Fibroblast of skin of left biceps (primary cell): ENCODE data around the gene OTX1.
"Not testable (repeated sequence)": the region's sequence is repeated elsewhere in the genome, so short reads cannot be mapped to it uniquely, and the experiment has no call there.

Experiments
- DNase-seq, 2 experiments: peaks; one replicate each; pipeline ENCODE4 v3.0.0-alpha.2; 2013; ENCODE audit warnings: low read depth in 2 of 2

Gene OTX1

DNA sequence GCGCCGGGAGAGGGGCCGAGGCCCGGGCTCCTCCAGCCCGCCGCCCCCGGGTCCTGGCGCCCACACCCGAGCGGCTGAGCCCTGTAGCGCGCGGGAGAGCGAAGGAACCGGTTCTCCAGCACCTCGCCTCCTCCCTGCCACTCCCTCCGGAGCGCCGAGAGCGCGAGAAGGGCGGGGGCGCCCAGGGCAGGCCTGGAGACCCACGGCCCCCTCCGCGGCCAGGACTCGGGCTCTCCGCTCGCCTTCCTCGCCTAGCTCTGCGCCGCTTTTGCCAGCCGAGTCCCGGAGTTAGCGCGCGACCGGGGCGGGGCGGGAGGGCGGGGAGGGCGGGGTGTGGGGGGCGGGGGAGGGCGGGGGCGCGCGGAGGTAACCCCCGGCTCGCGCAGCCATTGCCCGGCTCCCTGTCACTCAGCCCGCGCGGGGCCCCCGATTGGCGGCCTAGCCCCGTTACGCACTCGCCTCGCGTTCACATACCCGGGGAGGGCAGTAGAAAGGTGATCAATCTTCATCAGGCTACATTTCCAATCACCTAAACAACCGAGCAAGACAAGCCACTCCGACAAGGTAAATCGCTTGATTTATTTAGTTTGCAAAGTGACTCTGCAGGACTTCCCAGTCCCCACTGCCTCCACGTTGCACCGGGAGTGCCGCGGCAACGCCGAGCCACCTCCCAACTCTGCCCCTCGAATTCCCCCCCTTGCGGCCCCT, at the start of gene OTX1:
Gene OTX1, plus strand, starts transcription at position 497 of the 708 bp plus-strand sequence. CDS start 2,161 bp downstream, outside the sequence.
- DNase-seq, result no peak

DNA sequence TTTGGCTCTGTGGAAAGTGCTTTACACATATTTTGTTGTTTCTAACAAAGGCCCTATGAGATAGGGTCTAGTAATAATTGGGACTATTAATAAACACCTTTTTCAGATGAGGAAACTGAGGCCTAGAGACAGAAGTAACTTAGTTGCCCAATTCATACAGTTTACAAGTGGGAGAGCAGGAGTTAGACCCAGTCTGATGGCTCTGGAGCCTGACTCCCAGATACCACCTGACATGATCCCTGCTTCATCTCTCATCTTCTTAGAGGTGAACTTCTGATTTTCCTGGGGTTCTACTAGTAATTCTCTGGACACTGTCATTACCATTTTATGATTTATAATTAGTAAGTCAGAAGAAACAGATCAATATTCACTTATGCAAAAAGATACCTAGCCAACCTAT, 49.1 kb upstream of the OTX1 start:
- DNase-seq, result no peak

DNA sequence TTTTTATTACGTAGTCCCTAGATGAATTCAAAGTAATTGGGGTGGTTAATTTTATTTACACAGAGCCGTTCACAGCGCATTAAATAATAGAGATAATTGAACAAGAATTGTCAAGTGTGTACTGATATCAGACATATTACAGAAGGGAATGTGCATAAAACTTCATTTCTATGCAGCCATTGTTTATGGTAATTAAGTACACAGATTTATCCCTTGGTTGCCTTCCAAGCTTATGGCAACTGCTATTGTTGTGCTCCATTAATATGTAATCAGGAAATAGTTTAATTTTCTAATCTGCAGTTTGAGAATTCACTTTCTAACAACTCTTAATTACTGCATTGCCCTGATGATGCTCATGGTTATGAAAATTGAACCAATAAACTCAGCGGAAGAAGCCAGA, 47.3 kb upstream of the OTX1 start:
- DNase-seq, result no peak

DNA sequence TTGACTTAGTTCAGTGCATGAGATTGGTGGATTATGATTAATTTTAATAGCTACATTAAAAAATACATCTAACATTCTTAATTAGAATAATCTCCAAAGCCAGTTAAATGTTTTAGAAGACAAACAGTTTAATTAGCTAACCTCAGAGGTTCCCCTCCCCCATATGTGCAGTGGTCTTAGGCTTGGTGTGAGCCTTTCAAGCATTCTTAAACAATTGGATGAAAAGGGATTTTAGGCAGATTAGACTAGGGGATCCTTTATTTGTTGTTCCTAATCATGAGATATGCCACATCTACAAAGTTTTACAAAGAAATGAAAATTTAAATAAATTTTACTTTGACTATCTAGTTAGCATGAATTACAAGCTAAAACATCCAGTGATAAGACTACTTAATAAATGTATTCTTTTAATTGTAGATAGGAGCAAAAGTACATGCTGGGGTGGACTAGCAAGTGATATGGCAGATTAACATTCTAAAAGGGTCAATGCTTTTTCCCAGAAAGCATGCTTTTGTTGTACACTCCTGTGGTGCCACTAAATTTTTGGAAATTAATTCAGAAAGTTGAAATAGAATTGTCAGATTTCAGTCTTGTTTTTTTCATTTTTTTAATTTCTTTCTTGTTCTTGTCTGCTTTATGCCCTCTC, 42.7 kb upstream of the OTX1 start:
- no peak for DNase-seq

DNA sequence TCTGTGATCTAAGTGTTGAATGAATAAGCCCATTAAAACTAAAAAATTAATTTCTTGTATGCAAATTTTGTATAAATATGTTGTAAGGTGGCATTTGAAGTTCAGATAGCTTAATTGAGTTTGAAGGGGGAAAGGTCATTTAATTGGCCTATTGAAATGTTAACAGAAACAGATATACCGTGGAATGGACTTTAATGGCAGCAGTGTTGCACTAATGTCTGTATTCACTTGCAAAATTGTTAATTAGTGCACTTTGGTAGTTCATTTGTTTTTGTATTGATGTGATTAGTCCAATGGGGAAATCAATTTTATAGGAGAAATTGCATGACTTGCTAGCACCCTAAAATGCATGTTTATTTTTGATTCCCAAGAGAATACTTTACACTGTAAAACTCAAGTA, 41.8 kb upstream of the OTX1 start:
- DNase-seq, result no peak

DNA sequence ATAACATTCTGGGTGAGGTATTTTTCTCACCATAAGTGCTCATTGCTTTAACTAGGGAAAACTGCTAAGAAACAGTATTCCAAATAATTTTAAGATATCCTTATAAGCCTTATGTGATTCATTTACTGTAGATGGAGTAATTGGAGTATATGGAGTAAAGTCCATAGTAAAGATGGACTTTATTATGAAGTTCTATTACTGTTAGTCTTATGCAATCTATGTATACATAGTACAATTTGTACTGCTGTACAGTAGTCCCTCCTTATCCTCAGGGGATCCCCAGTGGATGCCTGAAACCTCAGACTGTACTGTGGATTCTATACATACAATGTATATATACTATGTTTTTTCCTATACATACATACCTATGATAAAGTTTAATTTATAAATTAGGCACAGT, 41.1 kb upstream of the OTX1 start:
- no peak for DNase-seq

DNA sequence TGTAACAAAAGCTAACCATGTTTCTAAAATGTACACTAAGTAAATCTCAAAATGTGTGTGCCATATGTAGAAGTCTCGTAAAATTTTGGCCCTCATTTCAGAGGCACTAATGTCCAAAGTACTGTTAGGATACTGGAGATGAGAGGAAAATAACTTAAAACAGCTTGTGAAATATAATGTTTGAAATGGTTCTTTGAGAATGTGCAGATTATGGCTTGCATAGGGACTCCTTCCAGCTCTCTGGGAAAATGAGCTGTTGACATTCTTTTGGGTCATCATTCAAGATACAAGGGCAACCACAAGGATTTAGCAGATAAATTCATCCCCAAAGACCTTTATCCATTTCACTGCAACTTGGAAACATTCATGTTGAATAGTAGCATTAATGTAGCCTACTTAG, 38.1 kb upstream of the OTX1 start:
- DNase-seq, result peak; percentile 70 to 74

DNA sequence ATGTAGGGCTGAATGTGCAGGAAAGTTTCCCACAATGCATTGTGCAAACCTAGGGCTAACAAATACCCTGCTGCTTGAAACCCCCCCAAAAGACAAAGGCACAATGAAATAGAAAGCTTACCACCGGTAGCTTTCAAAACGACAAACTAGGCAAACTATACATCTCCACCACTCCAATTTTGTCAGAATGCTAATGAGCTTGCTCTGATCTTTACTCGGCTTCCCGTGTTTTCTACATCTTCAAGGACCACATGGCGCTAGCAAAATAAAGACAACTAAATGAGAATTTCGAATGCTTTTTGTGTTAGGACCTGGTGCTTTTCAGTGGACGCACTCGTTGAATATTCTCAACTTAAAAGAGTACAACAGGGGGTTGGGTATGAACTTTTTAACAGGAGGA, 37.2 kb upstream of the OTX1 start:
- DNase-seq, result no peak

DNA sequence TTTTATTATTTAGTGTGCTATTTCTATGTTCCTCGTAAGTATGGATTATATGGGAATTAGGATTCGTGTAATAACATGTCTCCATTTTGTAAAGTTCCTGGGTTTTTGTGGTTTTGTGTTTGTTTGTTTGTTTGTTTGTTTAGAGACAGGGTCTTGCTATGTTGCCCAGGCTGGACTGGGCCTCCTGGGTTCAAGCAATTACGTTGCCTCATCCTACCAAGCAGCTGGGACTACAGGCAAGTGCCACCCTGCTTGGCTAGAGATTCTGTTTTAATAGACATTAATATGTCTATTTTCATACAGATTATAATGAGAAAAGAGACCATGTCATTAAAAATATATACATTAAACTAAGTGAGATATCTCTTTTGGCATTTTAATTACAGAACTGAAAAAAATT, 35.2 kb upstream of the OTX1 start:
- DNase-seq, result no peak

DNA sequence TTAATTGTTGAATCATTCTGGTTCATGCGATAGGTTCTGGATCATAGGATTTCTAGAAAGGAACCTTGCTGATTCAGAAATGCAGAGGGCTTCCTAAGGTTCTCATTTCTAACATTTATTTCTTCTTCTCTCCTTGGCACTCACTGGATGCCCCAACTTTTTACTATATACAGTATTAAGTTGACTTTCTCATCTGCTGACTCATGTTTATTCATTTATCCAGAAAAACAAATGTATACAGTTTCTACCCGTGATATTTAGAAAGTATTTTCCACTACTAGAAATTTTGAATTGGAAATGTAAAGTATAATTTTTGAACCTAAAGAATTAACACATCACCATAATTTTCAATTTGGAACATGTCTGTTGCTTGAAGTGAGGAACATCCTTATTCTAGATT, 32.2 kb upstream of the OTX1 start:
- no peak for DNase-seq

DNA sequence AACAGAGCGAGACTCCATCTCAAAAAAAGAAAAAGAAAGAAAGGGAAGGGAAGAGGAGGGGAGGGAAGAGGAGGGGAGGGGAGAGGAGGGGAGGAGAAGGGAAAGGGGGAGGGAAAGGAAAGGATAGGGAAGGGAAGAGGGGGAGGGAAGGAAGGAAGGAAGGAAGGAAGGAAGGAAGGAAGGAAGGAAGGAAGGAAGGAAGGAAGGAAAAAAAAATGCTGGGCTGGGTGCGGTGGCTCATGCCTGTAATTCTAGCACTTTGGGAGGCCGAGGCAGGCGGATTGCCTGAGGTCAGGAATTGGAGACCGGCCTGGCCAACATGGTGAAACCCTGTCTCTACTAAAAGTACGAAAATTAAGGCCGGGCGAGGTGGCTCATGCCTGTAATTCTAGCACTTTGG, 30.9 kb upstream of the OTX1 start:
- DNase-seq, result not testable (repeated sequence)

DNA sequence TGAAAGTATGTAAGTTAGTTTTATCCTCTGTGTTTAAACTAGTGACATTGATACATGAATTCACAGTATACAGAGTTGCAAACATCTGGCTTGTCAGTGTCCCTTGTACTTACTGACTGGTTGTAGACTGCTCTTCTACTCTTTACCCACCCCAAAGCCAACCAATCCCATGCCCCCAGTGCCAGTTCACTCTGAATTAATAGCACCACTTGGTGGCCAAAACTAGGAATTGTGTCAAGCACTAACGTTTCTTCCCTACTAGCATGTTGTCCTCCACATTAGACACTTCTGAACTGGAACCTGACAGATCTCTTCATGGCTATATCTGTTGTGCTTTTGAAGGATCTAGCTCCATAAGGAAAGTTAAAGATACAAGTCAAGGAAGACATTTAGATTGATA, 27.2 kb upstream of the OTX1 start:
- no peak for DNase-seq

DNA sequence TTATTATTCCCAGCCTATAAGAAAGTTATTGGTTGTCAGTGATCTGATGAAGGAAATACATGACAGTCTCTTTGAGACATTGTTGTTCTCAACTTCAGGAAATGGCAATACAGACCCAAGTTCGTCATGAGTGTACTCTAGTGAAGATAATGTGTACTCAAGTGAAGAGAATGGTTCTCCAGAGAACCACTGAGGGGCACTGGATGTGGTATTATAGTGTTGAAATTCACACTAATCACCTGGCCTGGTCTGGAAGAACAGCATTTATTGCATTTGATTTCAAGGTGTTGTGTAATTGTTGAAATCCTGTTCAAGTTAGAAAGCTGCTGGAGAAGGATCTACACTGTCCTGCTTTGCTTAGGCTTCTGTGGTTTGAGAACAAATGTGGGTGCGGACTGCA, 23.4 kb upstream of the OTX1 start:
- no peak for DNase-seq

DNA sequence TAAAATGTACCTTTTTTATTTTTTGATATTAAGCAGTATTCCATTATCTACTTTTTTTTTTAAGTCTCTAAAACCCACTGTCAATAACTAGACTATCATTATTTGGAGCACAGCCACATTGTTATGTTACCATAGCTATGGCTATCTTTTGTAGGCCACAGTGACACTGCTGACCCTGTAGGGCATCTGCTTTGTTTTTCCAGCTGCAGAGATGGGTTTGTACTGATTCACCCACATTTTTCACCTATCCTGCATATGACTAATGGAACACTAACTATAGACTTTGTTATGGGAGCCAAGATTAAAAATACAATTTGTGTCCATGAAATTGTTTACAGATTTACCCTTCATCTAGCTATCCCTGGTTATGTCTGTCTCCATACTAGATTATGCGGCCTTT, 21.6 kb upstream of the OTX1 start:
- no peak for DNase-seq

DNA sequence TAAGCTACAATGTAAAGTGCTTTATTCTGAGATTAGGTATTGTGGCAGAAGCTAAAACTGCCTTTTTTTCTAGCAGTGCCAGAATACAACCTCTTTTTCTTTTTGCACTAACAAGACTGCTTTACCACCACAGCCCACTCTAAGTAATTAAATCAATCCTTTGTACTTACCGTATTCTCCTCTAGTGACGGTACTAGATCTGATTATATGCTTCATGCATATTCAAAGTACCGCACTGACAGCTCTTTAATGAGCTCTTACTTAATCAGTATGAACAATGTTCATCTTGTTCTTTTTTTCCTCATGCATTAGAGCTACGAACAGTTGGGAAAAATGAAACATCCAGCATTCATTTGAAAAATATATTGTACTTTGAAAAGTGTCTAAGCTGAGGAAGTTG, 16.1 kb upstream of the OTX1 start:
- no peak for DNase-seq

DNA sequence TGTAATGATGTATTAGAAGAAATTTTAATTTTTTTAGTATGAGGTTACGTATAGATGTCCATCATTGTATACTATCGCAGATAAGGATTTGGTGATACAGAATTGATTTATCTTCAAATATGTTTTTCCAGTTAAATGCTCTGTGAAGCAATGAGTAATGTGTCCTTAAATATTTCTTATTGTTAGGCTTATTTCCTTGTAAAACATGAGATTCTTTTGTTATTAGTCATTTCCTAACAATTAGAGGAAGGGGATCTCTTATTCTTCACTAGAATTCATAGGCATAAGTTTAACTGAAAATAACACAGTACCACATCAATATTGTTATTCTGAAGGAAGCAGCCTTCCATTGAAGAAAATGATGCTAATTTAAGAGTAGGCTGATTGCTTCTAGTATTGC, 15.5 kb upstream of the OTX1 start:
- DNase-seq, result no peak

DNA sequence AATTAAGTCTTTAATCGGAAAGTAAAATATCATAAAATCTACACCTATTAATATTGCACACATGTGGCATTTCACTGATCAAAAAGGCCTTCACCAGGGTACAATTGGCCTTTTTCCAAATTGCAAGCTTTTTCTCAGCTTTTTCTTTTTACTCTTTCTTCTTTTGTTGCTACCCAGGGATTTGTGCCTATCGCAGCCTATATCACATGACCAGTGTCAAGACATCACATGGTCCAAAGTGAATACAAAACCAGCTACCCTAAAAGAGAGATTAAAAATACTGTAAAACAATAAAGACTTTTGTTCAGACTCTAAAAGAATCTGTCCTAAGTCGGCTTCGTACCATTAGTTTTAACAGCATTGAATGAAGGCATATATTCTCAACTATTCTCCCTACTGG, 15.0 kb upstream of the OTX1 start:
- no peak for DNase-seq

DNA sequence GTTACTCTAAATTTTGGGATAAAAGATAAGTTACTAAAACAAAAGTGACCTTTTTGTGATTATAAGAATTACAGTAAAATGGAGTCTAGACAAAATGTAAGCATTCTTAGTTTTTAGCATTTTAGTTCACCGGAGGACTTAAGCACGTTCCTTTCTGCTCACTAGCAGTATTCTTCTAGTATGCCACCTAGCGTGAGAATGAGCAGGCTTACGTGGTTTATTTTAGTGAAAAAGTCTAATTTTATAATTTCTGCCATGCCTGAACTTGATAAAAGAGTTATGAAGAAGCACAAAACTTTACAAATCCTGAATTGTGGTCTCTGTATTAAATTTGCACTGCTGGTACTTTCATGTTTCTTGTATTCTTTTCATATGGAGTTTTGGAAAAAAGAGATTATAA, 12.6 kb upstream of the OTX1 start:
- DNase-seq, result no peak

DNA sequence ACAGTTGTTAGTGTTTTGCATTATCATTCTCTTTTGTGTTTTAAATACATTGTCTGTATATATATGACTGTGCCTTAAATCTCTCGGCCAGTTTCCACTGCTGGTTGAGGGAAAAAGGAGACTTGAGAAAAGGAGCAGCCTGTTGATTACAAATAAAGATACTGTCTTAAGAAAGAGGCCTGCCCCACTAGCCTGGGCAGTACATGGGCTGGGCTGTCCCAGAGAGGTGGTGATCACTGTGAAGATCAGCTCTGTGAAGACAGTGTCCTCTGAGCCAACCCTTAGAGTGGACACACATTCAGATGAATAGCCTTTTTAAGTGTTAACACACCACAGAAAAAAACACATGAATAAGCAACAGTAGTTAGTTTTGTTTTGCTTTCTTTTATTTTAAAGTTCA, 10.0 kb upstream of the OTX1 start:
- no peak for DNase-seq

DNA sequence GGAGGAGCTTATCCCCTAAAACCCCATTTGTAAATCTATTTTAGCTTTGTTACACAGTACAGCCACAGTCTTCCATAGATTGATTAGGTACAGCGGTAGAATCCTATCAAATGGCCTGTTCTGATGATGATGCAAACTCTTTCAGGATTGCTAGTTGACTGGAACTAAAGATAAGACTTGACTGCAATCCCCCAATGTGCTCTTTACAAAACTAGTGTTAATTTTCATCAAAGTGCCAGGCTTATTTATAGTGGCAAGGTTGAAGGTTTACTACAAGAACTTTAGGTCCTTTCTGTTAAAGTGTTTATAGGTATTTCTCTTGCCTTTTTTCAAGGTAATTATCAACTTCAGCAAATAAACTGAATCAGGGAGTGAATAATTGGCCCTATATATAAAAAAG, 9.0 kb upstream of the OTX1 start:
- DNase-seq, result no peak

DNA sequence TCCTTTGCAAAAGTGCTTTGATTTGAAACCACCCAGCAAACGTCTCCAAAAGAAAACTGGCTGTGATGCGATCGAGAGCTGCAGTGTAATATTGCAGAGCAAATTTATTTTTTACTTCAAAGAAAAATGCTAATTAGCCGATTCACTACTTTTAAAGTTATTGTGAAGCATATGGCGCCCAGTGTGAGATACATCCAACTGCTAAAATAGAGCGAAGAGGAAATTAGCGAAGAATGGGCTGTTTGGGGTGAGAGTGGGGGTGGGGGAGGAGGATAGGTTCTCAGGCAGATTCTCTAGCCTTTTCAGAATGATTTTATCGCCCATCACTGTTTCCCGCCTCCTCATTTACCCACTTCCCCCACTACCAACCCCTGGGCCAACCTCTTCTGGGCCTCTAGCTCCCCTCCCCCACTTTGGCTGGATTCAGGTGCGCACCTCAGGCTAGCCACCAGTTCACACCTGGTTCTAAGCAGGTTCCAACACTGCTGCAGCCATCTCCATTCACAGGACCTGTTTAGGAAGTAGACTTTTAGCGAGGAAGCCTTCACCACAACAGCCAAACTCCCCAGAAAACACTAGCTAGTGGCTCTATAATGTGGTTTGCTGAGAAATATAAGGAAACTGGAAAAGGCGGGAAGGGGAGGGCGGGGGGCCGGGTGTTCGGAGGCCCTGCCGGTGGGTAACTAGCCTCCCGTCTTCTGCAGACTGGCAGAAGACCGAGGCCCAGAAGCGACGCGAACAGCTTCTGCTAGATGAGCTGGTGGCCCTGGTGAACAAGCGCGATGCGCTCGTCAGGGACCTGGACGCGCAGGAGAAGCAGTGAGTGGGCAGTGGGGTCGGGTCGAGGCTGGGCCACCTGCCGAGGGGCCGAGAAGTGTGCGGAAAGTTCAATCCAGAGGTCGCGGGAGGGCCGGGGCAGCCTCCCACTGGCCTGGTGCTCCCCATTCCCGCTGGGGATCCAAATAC, 6.0 kb upstream of the OTX1 start:
- DNase-seq, result no peak

DNA sequence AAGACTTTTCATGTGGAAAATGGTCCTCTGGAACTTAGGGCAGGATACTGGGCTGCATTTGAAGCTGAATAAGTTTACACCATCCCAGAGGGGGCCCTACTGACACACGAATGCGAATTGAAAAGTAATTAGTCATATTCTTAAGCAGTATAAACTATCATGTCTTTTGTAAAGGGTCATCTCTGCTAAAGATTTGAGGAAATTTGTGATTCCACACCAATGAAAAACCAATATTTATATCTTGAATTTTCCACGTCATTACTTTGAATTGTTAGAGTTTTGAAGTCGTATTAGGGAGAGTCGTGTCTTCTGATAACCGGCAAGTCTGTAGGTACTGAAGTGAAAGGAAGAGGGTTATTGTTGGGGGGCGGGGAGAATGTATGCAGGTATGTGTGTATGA, 4.1 kb upstream of the OTX1 start:
- DNase-seq, result no peak

DNA sequence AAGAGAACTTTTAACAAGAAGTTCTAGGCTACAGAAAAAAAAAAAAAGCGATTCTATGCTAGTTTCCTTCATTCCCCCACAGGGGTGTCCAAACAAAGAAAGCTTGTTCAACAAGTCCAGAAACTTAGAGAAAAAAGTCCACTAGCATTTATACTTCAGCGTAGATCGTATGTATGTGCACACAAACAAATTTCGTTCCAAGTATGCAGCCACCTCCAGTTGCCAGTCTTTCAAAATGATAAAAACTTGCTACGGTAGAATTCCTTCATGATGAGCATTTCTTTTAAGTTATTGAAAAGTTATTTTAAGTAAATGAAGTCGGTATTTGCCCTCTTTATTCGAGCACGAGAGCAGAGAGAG, 3.7 kb upstream of the OTX1 start:
- no peak for DNase-seq
